GM19043 (cell line): Measurements from ENCODE around the gene KLHDC4.
"Not testable (repeated sequence)": the region's sequence is repeated elsewhere in the genome, so short reads cannot be mapped to it uniquely, and the experiment has no call there.

Source experiments
- ATAC-seq: cut with Tn5 transposase; IDR thresholded peaks from one replicate; pipeline ENCODE4 v1.9.1; 2021; ENCODE audit warnings: low read depth; ENCODE audit not compliant: unreplicated experiment

The KLHDC4 gene

GRCh38 chr16:87788730-87789436 lies 23.1 kb upstream of the KLHDC4 start:
- ATAC-seq = not testable (repeated sequence)

- not testable (repeated sequence) for ATAC-seq
Measured at GRCh38 chr16:87787451-87788091, 21.8 kb upstream of the KLHDC4 start.

- ATAC-seq = no peak
Measured at GRCh38 chr16:87784812-87785211, 19.0 kb upstream of the KLHDC4 start.

GRCh38 chr16:87782033-87782432 lies 16.2 kb upstream of the KLHDC4 start:
- no peak for ATAC-seq

GRCh38 chr16:87780385-87780989 lies 14.7 kb upstream of the KLHDC4 start:
- no peak for ATAC-seq

GRCh38 chr16:87778830-87779579 lies 13.2 kb upstream of the KLHDC4 start:
- no peak for ATAC-seq

- ATAC-seq = no peak
Measured at GRCh38 chr16:87778476-87778829, 12.7 kb upstream of the KLHDC4 start.

- ATAC-seq = not testable (repeated sequence)
Measured at GRCh38 chr16:87773836-87774235, 8.1 kb upstream of the KLHDC4 start.

- not testable (repeated sequence) for ATAC-seq
Measured at GRCh38 chr16:87767456-87767855, 1.7 kb upstream of the KLHDC4 start.

- no peak for ATAC-seq
Measured at GRCh38 chr16:87766485-87766797, 655 bp upstream of the KLHDC4 start.

- ATAC-seq = no peak
Measured at GRCh38 chr16:87765473-87765775, 362 bp downstream of the KLHDC4 start.

- ATAC-seq = no peak
Measured at GRCh38 chr16:87764600-87765472, 950 bp downstream of the KLHDC4 start.

GRCh38 chr16:87762620-87763019 lies 3.2 kb downstream of the KLHDC4 start:
- ATAC-seq = no peak

- ATAC-seq = no peak
Measured at GRCh38 chr16:87762071-87762571, 3.7 kb downstream of the KLHDC4 start.

GRCh38 chr16:87761060-87761459 lies 4.7 kb downstream of the KLHDC4 start:
- ATAC-seq = no peak

- ATAC-seq = no peak
Measured at GRCh38 chr16:87757841-87758426, 7.9 kb downstream of the KLHDC4 start.

GRCh38 chr16:87754535-87754934 lies 11.3 kb downstream of the KLHDC4 start:
- ATAC-seq = no peak

- ATAC-seq = no peak
Measured at GRCh38 chr16:87747626-87748414, 18.0 kb downstream of the KLHDC4 start.

- no peak for ATAC-seq
Measured at GRCh38 chr16:87746178-87746577, 19.6 kb downstream of the KLHDC4 start.
